Right lobe of liver (tissue), 6 donors: Measurements from ENCODE around the gene FAM110A. TPM values are rescaled to one million over a fixed set of nuclear protein-coding genes. Genes with fewer than 3 reads are reported as not detected.

Experiments
- ATAC-seq, 4 donors: fragments of 200-7000 bp; cut with Tn5 transposase; one replicate each; pipeline ENCODE4 v1.9.1; 2020; ENCODE audit warnings: mild to moderate bottlenecking in 4 of 4, moderate library complexity in 4 of 4
- DNase-seq, 3 donors: peaks; one replicate each; pipeline ENCODE4 v3.0.0-alpha.2; 2020
- H3K27ac ChIP-seq, 3 donors: fragments of 200-600 bp; one replicate each; pipeline ENCODE4 v1.8.0; 2022
- H3K27me3 ChIP-seq, 2 donors: fragments of 200-600 bp; one replicate each; pipeline ENCODE4 v1.8.0; 2022
- H3K36me3 ChIP-seq, 4 donors: fragments of 200-600 bp; sonication (generic) in 1 of 4; one replicate each; pipeline versions ENCODE4 v1.5.1 to v1.8.0; 2017 to 2022; ENCODE audit warnings: control low read depth in 1 of 4
- H3K4me1 ChIP-seq, 4 donors: fragments of 200-600 bp; sonication (generic) in 1 of 4; one replicate each; pipeline versions ENCODE4 v1.5.1 to v1.8.0; 2017 to 2022; ENCODE audit warnings: control low read depth in 1 of 4
- H3K4me3 ChIP-seq, 3 donors: fragments of 200-600 bp; one replicate each; pipeline ENCODE4 v1.8.0; 2022
- H3K9me3 ChIP-seq, 4 donors: fragments of 200-600 bp; sonication (generic) in 1 of 4; one replicate each; pipeline versions ENCODE4 v1.5.1 to v1.8.0; 2017 to 2022; ENCODE audit warnings: control low read depth in 1 of 4
- CTCF ChIP-seq, 4 donors: fragments of 200-600 bp in 3 of 4; fragments of 450-650 bp in 1 of 4; IDR thresholded peaks; one replicate each; pipeline versions ENCODE4 v1.5.1 to v1.8.0; 2016 to 2022; ENCODE audit warnings: antibody characterized with exemption in 4 of 4, mild to moderate bottlenecking in 2 of 4
- POLR2A ChIP-seq: fragments of 450-650 bp; IDR thresholded peaks from one replicate; pipeline ENCODE4 v1.6.1; 2017; ENCODE audit warnings: antibody characterized with exemption, mild to moderate bottlenecking
- WGBS: methylation state at CpG from one replicate; pipeline ENCODE4 v1.1.6; 2018; ENCODE audit warnings: low coverage, low lambda C conversion rate; ENCODE audit not compliant: insufficient coverage; ENCODE audit errors: missing lambda C conversion rate; 5-methylcytosine and 5-hydroxymethylcytosine counted together
- intact Hi-C, 2 donors: fragments of 100-400 bp; cut with DNase I; formaldehyde crosslinking; loops; one replicate each; pipeline versions ENCODE4 v1.11.2 to v1.14.1; 2022
- total RNA-seq, 6 experiments: library from RNA; depleted of rRNA in 2 of 6; stranded (reverse); fragments of >200 nt in 2 of 6; fragmentation: NEBNext Ultra II Directional in 3 of 6; extraction: Animal tissue kit (Norgen Biotek cat#: 25700) in 3 of 6; gene quantifications; one replicate each; pipeline versions ENCODE4 v1.1.0 to v1.2.4, GENCODE V29; 2016 to 2023
- donor health status: DM: no; HTN: yes; CAD: no.
- donor health status: DM: no; HTN: no; CAD: no.
- donor health status: DM: no; HTN: no; CAD: no.
- donor health status: DM: no; HTN: yes; CAD: no.
- donor health status: DM: no; HTN: yes; CAD: no.

FAM110A gene
- total RNA-seq, 6 experiments from 2014 or later = 1.4 to 4.1 (median 2.7) TPM

DNA sequence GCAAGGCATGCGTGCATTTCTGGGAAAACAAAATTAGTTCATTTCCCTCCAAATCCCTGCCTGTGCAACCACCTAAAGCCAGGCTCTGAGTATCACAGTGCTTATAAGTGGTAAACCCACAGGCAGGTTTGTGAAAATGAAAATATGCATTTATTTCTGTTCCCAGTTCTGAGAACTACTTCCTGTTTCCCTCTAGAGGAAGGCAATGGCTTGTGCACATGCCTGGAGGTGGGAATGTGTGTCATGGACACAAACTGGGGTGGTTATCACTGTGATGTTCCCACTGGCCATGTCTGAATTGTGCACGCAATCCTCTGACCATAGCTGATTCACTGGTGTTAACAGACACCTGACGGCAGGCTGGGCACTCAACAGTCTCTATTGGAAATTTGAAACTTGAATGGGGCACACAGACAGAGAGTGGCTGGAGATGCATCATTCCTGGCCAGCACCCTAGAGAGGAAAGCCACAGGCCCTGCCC lies 26.3 kb downstream of the FAM110A start:
- WGBS = 0% methylated on average over 1 of the region's 3 CpGs
- ATAC-seq (no peak), DNase-seq (no peak)
- H3K4me3 ChIP-seq = no peak overlapping the region
- TF ChIP-seq POLR2A (no peak), CTCF (IDR thresholded peaks at IDR 0.05) (no peak)
- no peaks in the 10 kb centered on the region for H3K36me3 ChIP-seq
- H3K27ac ChIP-seq = no peak overlapping the region
- no peaks in the 10 kb centered on the region for H3K4me1 ChIP-seq
- intact Hi-C loops = no loop called here
- H3K9me3 ChIP-seq = no peaks in the 10 kb centered on the region
- no peaks in the 10 kb centered on the region for H3K27me3 ChIP-seq

- DNase-seq (no peak), ATAC-seq (no peak)
- Histone ChIP-seq H3K27ac (no peak overlapping the region), H3K27me3 (no peaks in the 10 kb centered on the region), H3K4me1 (no peaks in the 10 kb centered on the region), H3K4me3 (no peak overlapping the region), H3K9me3 (no peaks in the 10 kb centered on the region), H3K36me3 (no peaks in the 10 kb centered on the region)
- intact Hi-C loops = no loop called here
- TF ChIP-seq POLR2A = no peak
- TF ChIP-seq CTCF (IDR thresholded peaks at IDR 0.05) = no peak
- 94% methylated on average over 2 of the region's 2 CpGs for WGBS
Observed at GRCh38 chr20:860891-861290, 27.4 kb downstream of the FAM110A start.

DNA sequence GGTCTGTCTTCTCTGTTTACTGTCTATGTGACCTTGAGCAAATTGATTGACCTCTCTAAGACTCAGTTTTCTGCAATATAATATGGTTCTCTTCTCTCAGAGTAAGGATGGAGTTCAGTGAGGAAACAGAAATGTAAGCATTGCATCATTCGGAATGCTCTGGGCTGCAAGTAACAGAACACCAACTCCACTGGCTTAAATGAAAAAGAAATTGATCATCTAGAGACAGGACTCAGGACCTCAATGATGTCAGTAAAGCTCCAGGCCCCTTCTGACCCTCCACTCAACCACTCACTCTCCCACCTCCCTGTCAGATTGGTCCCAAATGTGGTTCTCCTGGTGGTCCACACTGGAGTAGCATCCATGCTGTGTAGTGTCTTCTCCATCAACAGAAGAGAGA lies 31.9 kb downstream of the FAM110A start:
- Histone ChIP-seq H3K4me1 (no peaks in the 10 kb centered on the region), H3K27ac (no peak overlapping the region), H3K9me3 (no peaks in the 10 kb centered on the region), H3K36me3 (no peaks in the 10 kb centered on the region), H3K4me3 (no peak overlapping the region), H3K27me3 (no peaks in the 10 kb centered on the region)
- WGBS = 100% methylated on average over 1 of the region's 1 CpG
- intact Hi-C loops = no loop called here
- TF ChIP-seq POLR2A = no peak
- no peak for TF ChIP-seq CTCF (IDR thresholded peaks at IDR 0.05)
- ATAC-seq (no peak), DNase-seq (no peak)

DNA sequence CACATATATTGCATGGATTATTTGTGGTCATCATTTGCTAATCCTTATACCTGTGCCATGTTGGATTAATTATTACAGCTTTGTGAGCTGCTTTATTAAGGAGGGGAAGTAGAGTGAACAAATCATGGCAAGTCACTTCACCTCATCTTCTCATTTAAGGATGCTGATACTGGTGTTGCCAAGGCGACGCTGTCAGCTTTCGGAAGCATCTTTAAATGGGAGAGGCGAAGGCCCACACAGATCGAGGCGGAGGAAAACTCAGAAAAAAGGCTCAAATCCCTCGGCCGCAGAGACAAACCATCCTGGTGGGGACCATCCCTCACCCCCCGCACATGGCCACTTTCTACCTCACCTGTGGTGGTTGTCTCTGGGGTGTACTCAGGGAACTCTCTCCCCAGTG lies 34.8 kb downstream of the FAM110A start:
- no peak for ATAC-seq
- 77% methylated on average over 9 of the region's 9 CpGs for WGBS
- TF ChIP-seq POLR2A (no peak), CTCF (IDR thresholded peaks at IDR 0.05) (no peak)

DNA sequence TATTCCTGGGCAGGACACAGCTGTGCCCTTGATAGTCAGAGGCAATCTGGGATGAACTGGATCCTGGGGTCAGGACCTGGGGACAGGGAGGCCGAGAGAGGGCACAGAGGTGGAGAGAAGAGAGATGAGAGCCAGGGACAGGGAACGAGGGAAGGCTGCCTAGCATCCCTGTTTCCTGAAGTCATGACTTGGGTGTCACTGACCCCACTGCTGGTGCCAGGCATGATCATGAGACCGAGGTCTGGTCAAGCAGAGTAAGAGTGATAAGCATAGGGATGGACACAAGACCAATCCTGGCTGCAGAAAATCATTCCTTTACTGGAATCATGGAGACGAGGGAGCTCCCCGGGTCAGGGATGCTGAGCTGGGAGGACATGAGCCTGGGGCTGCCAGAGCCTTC lies 36.1 kb downstream of the FAM110A start:
- no peaks in the 10 kb centered on the region for H3K4me1 ChIP-seq
- no peaks in the 10 kb centered on the region for H3K27me3 ChIP-seq
- intact Hi-C loops = no loop called here
- H3K27ac ChIP-seq = no peak overlapping the region
- 26% methylated on average over 5 of the region's 5 CpGs for WGBS
- no peak for TF ChIP-seq CTCF (IDR thresholded peaks at IDR 0.05)
- TF ChIP-seq POLR2A = no peak
- H3K9me3 ChIP-seq = no peaks in the 10 kb centered on the region
- ATAC-seq (peak in 3 of 4 donors; percentile 49 to 69 (median 50)), DNase-seq (no peak)
- H3K4me3 ChIP-seq = no peak overlapping the region
- H3K36me3 ChIP-seq = no peaks in the 10 kb centered on the region

More for the DNA sequence above, 34.8 kb downstream of the FAM110A start:
- DNase-seq = no peak
- intact Hi-C loops = no loop called here
- no peak overlapping the region for H3K27ac ChIP-seq
- no peak overlapping the region for H3K4me3 ChIP-seq
- no peaks in the 10 kb centered on the region for H3K27me3 ChIP-seq
- H3K36me3 ChIP-seq = no peaks in the 10 kb centered on the region
- no peaks in the 10 kb centered on the region for H3K4me1 ChIP-seq
- H3K9me3 ChIP-seq = no peaks in the 10 kb centered on the region
